GM10248 (cell line): ENCODE data around the gene TEX51.

Experiments
- CTCF ChIA-PET: fragments of 300-600 bp; sonication (Branson Sonifier 250); formaldehyde crosslinking; extraction: SDS; loops from one replicate; lab custom pipeline; 2021; ENCODE audit warnings: antibody characterized with exemption; lab: Yijun Ruan, JAX
- POLR2A ChIA-PET: fragments of 350-650 bp; sonication (Branson Sonifier 250); formaldehyde crosslinking; extraction: SDS; loops from one replicate; lab custom pipeline; 2020; ENCODE audit warnings: antibody characterized with exemption; lab: Yijun Ruan, JAX
- DNase-seq: peaks from one replicate; pipeline ENCODE4 v3.0.0; 2012; ENCODE audit errors: extremely low spot score
- CTCF ChIP-seq: IDR thresholded peaks from 2 replicates; pipeline ENCODE4 v1.5.1; 2012; ENCODE audit warnings: mild to moderate bottlenecking, low read depth; ENCODE audit errors: extremely low read depth, missing control alignments, control extremely low read depth

The TEX51 gene

DNA sequence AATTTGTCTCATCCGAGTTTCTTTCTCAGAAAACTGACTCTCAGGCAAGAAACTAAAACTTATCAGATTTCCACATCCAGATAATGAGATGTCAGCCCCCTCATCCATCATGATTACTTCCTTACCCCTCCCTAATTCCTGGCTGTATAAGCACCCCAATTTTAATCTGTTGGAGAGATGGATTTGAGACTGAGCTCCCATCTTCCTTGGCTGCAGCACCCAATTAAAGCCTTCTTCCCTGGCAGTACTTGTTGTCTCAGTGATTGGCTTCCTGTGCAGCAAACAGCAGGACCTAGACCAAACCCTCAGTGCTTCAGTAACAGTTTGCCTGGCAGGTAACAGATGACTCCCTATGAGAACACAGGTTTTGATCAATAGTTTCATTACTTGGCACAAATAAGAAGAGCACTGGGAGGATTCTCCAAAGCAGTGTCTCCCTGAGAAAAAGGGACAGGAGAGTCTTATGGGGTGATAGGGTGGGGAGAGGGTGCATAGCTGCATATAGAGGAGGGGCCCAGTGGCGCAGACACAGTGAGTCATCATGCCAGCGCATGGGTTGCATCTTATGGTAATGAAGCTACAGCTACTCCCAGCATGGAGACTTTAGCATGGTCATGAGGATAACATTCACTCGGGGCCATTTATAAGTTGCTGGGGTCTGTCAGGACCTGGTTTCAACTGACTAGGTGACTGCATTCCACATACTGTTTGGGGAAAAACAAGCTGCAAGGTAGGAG is 45.1 kb downstream of the TEX51 start:
- CTCF ChIA-PET: no interaction called here
- POLR2A ChIA-PET: no interaction called here
- no peak for DNase-seq
- no peak for TF ChIP-seq CTCF

DNA sequence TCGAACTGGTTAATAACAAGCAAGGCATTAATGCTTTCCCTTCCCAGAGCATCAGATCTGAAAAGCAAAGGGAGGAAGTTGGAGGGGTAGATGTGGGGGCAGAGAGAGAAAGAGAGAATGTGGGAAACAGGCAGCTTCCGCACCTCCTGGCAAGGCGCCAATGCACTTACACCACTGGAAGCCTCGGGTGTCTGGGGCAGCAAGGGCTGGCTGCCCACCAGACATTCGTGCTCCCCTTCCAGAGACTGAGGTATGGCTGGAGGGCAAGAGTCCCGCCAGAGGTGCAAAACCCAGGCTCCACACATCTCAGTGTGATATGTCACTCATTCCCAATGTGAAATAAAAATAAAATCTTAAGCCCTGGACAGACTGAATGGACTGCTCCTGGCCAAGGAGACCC is 46.4 kb downstream of the TEX51 start:
- TF ChIP-seq CTCF: no peak
- ChIA-PET POLR2A (no interaction called here), CTCF (interaction anchor here (1.0 kb wide), 1 partner anchor 58 kb away, joined by 3 read pairs; no protein-coding TSS in a partner anchor)
- DNase-seq: no peak

DNA sequence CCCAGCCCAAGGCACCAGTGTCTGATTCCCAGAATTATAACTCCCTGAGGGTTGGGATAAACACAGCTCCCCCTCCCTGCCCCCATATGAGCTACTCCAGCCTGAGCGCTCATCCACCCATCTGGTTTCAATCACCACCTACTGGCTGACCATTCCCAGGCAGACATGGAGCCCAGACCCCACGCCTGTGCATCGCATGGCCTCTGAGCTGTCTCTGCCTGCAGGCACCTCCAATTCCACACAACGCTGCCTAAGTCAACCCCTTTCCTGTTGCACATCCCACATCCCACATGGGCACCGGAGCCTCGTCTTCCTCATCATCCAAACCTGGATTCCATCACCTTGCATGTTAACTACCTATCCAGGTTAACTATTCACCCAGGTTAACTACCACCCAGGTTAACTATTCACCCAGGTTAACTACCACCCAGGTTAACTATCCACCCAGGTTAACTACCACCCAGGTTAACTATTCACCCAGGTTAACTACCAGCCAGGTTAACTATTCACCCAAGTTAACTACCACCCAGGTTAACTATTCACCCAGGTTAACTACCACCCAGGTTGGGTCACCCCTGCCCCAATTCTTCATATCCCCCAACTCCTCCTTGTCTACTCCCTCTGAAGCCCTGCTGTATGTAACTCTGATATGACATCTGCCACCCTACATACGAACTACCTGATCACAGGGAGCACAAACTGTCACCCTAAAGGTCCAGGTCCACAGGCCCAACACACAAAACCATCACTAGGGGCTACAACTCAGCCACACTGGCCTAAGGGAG is 47.8 kb downstream of the TEX51 start:
- no peak for DNase-seq
- TF ChIP-seq CTCF: no peak
- CTCF ChIA-PET: no interaction called here
- POLR2A ChIA-PET: no interaction called here

GRCh38 chr2:126947103-126947429 is 48.4 kb downstream of the TEX51 start:
- CTCF ChIA-PET: no interaction called here
- POLR2A ChIA-PET: no interaction called here
- no peak for DNase-seq
- TF ChIP-seq CTCF: no peak

DNA sequence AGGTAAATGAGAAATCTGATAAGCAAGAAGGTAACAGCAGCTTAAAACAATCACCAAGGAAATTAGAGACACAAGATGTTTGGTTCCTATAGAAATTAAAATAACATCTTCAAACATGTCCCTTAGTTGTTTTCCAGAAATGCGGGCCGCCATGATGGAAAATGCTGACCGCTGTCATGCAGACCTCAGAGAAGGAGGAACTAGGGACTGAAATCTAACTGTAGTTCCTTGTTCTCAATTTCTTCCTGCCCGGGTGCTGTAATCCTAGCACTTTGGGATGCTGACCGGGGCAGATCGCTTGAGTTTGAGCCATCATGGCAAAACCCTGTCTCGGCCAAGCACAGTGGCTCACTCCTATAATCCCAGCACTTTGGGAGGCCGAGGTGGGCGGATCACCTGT is 51.1 kb downstream of the TEX51 start:
- ChIA-PET POLR2A (no interaction called here), CTCF (interaction anchor here (2.4 kb wide), 1 partner anchor 22 kb away, joined by 6 read pairs; no protein-coding TSS in a partner anchor)
- TF ChIP-seq CTCF: no peak
- no peak for DNase-seq

DNA sequence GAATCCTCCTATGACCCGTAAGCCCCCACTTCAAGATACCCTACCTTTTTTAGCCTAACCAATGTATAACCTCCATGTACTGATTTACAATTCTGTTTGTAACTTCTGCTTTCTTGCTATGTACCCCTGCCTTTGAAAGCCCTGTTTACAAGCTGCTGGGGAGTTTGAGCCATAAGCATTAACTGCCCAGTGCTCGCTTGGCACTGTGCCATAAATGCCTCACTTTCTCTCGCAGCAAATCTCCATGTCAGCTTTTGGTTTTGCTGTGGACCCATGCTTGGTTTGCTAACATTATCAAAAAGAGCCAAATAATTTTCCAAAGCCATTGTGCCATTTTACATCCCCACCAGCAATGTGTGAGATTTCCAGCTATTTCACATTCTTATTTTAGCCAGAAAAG is 51.8 kb downstream of the TEX51 start:
- TF ChIP-seq CTCF: no peak
- ChIA-PET POLR2A (no interaction called here), CTCF (interaction anchor here (2.4 kb wide), 1 partner anchor 21 kb away, joined by 6 read pairs; no protein-coding TSS in a partner anchor)
- no peak for DNase-seq
